ENCODE measurements around the gene USP47. TPM values are rescaled to one million over a fixed set of nuclear protein-coding genes. Genes with fewer than 3 reads are reported as not detected.

USP47 gene
- total RNA-seq, 1 donor = 72.7 TPM

DNA sequence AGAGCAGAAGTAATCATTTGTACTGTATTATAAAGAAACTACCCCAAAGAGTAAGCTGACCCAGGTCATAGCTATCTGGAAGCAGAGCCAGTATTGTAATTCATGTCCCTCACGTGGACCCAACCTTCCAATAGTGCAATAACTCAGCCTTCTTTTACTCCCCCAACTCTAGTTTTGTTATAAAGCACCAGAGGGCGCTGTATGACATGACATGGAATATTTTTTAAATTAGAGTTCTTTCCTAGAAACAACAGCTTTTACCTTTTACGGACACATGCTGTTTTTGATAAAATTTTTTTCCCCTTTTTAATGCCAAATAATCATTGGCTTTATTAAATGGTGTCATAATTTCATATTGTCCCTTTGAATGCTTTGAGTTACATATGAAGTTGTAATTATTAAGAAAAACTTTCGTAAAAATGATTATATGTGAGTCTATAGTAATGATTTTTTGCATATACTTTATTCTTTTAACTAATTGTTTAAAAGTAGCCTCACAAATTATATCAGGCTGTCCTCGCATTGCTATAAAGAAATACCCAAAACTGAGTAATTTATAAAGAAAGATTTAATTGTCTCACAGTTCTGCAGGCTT is 89.8 kb downstream of the USP47 start:
- no peaks in the 10 kb centered on the region for H3K9me3 ChIP-seq (ENCODE audit: low read depth, low read length)
- DNase-seq (ENCODE audit: insufficient read length, low spot score, missing footprints) = peak; percentile 55
- no peak overlapping the region for H3K4me2 ChIP-seq (ENCODE audit: insufficient read depth, low read length)
- H3K27me3 ChIP-seq (ENCODE audit: insufficient read depth, low read length) = no peaks in the 10 kb centered on the region
- peaks cover 5% of the 10 kb centered on the region for H3K4me1 ChIP-seq (ENCODE audit: insufficient read depth, low read length)
- peaks cover 42% of the 10 kb centered on the region for H3K36me3 ChIP-seq (ENCODE audit: insufficient read depth, low read length)
- no peak overlapping the region for H3K4me3 ChIP-seq (ENCODE audit: insufficient read depth, low read length)
- H4K20me1 ChIP-seq (ENCODE audit: insufficient read depth, low read length) = no peaks in the 10 kb centered on the region
- peak overlapping the region; percentile 29 for H3K27ac ChIP-seq (ENCODE audit: low read depth, low read length)
- TF ChIP-seq, protein P1, sequence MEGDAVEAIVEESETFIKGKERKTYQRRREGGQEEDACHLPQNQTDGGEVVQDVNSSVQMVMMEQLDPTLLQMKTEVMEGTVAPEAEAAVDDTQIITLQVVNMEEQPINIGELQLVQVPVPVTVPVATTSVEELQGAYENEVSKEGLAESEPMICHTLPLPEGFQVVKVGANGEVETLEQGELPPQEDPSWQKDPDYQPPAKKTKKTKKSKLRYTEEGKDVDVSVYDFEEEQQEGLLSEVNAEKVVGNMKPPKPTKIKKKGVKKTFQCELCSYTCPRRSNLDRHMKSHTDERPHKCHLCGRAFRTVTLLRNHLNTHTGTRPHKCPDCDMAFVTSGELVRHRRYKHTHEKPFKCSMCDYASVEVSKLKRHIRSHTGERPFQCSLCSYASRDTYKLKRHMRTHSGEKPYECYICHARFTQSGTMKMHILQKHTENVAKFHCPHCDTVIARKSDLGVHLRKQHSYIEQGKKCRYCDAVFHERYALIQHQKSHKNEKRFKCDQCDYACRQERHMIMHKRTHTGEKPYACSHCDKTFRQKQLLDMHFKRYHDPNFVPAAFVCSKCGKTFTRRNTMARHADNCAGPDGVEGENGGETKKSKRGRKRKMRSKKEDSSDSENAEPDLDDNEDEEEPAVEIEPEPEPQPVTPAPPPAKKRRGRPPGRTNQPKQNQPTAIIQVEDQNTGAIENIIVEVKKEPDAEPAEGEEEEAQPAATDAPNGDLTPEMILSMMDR (IDR thresholded peaks at IDR 0.05; ENCODE audit: extremely low read depth, low read depth, low read length) = peak; percentile 72
- no peak overlapping the region for H2AFZ ChIP-seq (ENCODE audit: low read length)
- peaks cover 8% of the 10 kb centered on the region for H3K79me2 ChIP-seq (ENCODE audit: insufficient read depth, low read length)

DNA sequence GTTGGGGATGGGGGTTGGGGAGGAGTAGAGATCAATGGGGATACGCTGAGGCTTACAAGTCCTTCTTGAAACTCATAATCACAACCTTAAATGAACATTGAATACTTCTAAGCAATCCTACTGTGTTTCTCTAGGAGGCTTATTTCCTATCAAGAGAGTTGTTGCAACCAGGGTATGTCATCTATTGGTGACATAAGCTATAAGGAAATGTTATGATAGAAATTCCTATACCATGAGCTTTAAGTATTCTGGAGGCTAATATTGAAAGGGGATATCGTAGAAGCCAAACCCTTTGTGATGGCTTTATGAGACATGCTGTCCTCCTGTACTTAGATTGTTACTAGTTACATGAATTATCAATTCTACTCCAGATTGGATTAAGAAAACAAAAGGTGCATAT is 93.8 kb downstream of the USP47 start:
- no peak overlapping the region for H3K4me2 ChIP-seq (ENCODE audit: insufficient read depth, low read length)
- peaks cover 43% of the 10 kb centered on the region for H3K36me3 ChIP-seq (ENCODE audit: insufficient read depth, low read length)
- H3K4me1 ChIP-seq (ENCODE audit: insufficient read depth, low read length) = peaks cover 5% of the 10 kb centered on the region
- no peak for DNase-seq (ENCODE audit: insufficient read length, low spot score, missing footprints)
- no peak overlapping the region for H3K4me3 ChIP-seq (ENCODE audit: insufficient read depth, low read length)
- H4K20me1 ChIP-seq (ENCODE audit: insufficient read depth, low read length) = no peaks in the 10 kb centered on the region
- TF ChIP-seq, protein P1 (IDR thresholded peaks at IDR 0.05; ENCODE audit: extremely low read depth, low read depth, low read length) = no peak
- H3K27me3 ChIP-seq (ENCODE audit: insufficient read depth, low read length) = no peaks in the 10 kb centered on the region
- H3K27ac ChIP-seq (ENCODE audit: low read depth, low read length) = no peak overlapping the region
- no peaks in the 10 kb centered on the region for H3K9me3 ChIP-seq (ENCODE audit: low read depth, low read length)
- no peak overlapping the region for H2AFZ ChIP-seq (ENCODE audit: low read length)
- H3K79me2 ChIP-seq (ENCODE audit: insufficient read depth, low read length) = no peaks in the 10 kb centered on the region

DNA sequence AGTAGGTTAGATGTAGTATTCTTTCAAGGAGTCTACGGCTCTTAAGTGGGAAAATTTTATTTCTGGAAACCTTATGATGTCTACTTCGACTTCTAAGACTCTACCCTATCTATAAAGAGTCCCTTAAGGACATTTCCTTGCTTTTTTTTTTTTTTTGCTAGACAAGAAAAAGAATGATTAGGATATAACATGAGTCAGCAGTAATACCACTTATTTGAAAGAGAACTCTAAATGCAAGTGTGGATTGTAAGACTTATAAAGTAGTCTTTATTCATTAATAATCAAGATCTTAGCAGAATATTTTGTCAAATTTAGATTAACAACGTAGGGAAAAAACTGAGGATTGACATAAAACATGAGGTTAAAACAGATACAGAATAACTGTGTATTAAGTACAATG is 95.7 kb downstream of the USP47 start:
- peaks cover 53% of the 10 kb centered on the region for H3K36me3 ChIP-seq (ENCODE audit: insufficient read depth, low read length)

DNA sequence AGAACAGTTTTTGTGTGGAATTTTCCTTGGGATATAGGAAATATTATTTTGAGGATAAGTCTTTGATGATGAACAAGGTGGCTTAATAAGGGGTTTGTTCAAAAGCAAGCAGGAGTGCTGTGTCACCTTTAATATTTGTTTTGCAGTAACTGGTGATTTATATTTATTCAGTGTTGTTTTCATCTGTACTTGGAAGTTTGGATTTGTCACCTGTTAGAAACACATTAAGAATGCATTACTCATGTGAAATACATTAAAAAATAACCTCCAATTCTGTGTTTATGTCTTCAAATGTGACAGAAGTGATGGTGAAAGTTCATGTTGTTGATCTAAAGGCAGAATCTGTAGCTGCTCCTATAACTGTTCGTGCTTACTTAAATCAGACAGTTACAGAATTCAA is 96.2 kb downstream of the USP47 start:
- no peak for DNase-seq (ENCODE audit: insufficient read length, low spot score, missing footprints)
- Histone ChIP-seq H3K27me3 (ENCODE audit: insufficient read depth, low read length) (no peaks in the 10 kb centered on the region), H2AFZ (ENCODE audit: low read length) (no peak overlapping the region), H4K20me1 (ENCODE audit: insufficient read depth, low read length) (no peaks in the 10 kb centered on the region), H3K4me1 (ENCODE audit: insufficient read depth, low read length) (no peaks in the 10 kb centered on the region), H3K27ac (ENCODE audit: low read depth, low read length) (no peak overlapping the region), H3K4me2 (ENCODE audit: insufficient read depth, low read length) (no peak overlapping the region), H3K4me3 (ENCODE audit: insufficient read depth, low read length) (no peak overlapping the region), H3K79me2 (ENCODE audit: insufficient read depth, low read length) (no peaks in the 10 kb centered on the region), H3K36me3 (ENCODE audit: insufficient read depth, low read length) (peaks cover 54% of the 10 kb centered on the region), H3K9me3 (ENCODE audit: low read depth, low read length) (no peaks in the 10 kb centered on the region)
- TF ChIP-seq, protein P1 (IDR thresholded peaks at IDR 0.05; ENCODE audit: extremely low read depth, low read depth, low read length) = no peak

More for the DNA sequence above, 95.7 kb downstream of the USP47 start:
- Histone ChIP-seq H3K27me3 (ENCODE audit: insufficient read depth, low read length) (no peaks in the 10 kb centered on the region), H4K20me1 (ENCODE audit: insufficient read depth, low read length) (no peaks in the 10 kb centered on the region), H2AFZ (ENCODE audit: low read length) (no peak overlapping the region), H3K79me2 (ENCODE audit: insufficient read depth, low read length) (no peaks in the 10 kb centered on the region), H3K9me3 (ENCODE audit: low read depth, low read length) (no peaks in the 10 kb centered on the region), H3K27ac (ENCODE audit: low read depth, low read length) (peak overlapping the region; percentile 2), H3K4me2 (ENCODE audit: insufficient read depth, low read length) (no peak overlapping the region), H3K4me3 (ENCODE audit: insufficient read depth, low read length) (no peak overlapping the region), H3K4me1 (ENCODE audit: insufficient read depth, low read length) (no peaks in the 10 kb centered on the region)
- DNase-seq (ENCODE audit: insufficient read length, low spot score, missing footprints) = no peak
- TF ChIP-seq, protein P1 (IDR thresholded peaks at IDR 0.05; ENCODE audit: extremely low read depth, low read depth, low read length) = no peak
